HAP-1 (cell line): Measurements from ENCODE around the gene B4GALNT1.
"Not testable (repeated sequence)": the region's sequence is repeated elsewhere in the genome, so short reads cannot be mapped to it uniquely, and the experiment has no call there.

Experiments used
- DNase-seq, 2 experiments: peaks; one replicate each; pipeline ENCODE4 v3.0.0-alpha.2; 2016 to 2020; ENCODE audit warnings: low spot score in 2 of 2
- H3K27me3 ChIP-seq: fragments of 250-450 bp; sonication (Bioruptor Pico); 2 replicates; pipeline ENCODE4 v1.5.1; 2020; ENCODE audit warnings: low read depth, mild to moderate bottlenecking, moderate library complexity
- H3K36me3 ChIP-seq: fragments of 250-450 bp; sonication (Bioruptor Pico); replicated peaks from 2 replicates; pipeline ENCODE4 v1.5.1; 2020; ENCODE audit warnings: mild to moderate bottlenecking
- H3K4me1 ChIP-seq: fragments of 250-450 bp; sonication (Bioruptor Pico); 2 replicates; pipeline ENCODE4 v1.5.1; 2020; ENCODE audit warnings: mild to moderate bottlenecking
- H3K4me3 ChIP-seq: fragments of 250-450 bp; sonication (Bioruptor Pico); 2 replicates; pipeline ENCODE4 v1.5.1; 2020; ENCODE audit warnings: mild to moderate bottlenecking, moderate library complexity
- H3K9me3 ChIP-seq: fragments of 250-450 bp; sonication (Bioruptor Pico); 2 replicates; pipeline ENCODE4 v1.5.1; 2020; ENCODE audit warnings: mild to moderate bottlenecking, moderate library complexity
- in situ Hi-C: fragments of 300-500 bp; cut with MboI; formaldehyde crosslinking; loops from 3 replicates; pipeline ENCODE4 v1.14.3; 2020; ENCODE audit warnings: low sequenced_read_pairs, inconsistent platforms, mixed read lengths

The B4GALNT1 gene

DNA sequence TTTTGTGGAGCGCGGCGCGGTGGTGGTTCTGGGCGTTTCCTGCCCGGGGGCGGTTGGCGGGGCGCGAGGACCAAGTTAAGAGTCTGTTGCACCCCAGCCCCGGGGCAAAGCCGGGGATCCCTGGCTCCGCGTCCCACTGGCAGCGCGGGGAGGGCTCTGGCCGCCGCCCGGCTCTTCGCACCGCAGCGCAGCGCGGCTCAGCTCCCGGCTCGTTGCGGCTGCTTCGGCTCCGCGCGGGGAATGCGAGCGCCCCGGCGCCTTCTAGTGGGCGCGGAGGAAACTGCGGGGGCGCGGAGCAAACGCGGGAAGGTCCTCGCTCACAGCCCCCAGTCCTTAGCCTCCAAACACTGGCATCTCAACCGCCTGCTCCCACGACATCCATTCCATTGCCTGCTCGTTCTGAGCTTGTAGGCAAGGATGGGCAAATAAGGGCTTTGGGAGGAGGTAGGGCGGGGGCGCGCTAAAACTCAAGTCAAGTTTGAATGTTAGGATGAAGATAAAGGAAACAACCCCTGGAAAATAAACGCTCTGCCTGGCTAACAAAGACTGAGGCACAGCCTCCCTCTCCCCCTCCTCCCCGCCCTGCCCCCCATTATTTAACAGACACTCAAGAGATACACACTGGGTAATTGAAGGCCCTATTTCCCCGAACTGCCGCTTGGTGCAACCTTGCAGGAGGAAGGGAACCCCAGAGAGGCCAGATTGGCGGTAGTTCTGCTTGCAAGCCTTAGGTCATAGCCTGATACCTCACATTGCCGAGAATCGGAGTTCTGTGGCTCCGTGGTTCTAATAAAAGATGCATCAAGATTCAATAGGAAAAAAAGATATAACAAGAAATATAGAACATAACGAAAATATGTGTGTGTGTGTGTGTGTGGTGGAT is at the start of gene B4GALNT1:
TSS of gene B4GALNT1 (minus strand) at position 244 of the 883 bp plus-strand sequence. CDS start 1,069 bp downstream, outside the sequence.
- peak; percentile 73 to 83 for DNase-seq
- H3K27me3 ChIP-seq = no peaks in the 10 kb centered on the region
- H3K9me3 ChIP-seq = no peaks in the 10 kb centered on the region
- peaks cover 5% of the 10 kb centered on the region for H3K36me3 ChIP-seq
- peak within 1 kb of the TSS; percentile 69 for H3K4me3 ChIP-seq
- peaks cover 11% of the 10 kb centered on the region for H3K4me1 ChIP-seq
- in situ Hi-C loops = no loop called here

DNA sequence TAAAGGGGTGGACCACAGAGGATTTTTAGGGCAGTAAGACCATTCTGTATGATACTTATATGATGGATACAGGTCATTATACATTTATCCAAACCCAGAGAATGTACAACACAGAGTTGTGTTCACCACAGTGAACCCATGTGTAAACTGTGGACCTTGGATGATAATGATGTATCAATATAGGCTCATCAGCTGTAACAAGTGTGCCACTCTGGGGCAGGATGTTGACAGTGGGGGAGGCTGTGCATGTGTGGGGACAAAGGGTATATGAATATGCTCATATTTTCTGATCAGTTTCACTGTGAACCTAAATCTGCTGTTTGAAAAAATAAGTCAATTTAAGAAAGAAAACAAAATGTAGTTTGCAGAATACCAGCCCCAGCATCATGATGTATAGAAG is 46.7 kb upstream of the B4GALNT1 start:
- H3K4me1 ChIP-seq = no peaks in the 10 kb centered on the region
- in situ Hi-C loops = no loop called here
- no peaks in the 10 kb centered on the region for H3K36me3 ChIP-seq
- H3K4me3 ChIP-seq = no peak overlapping the region
- no peaks in the 10 kb centered on the region for H3K27me3 ChIP-seq
- H3K9me3 ChIP-seq = no peaks in the 10 kb centered on the region
- no peak for DNase-seq

DNA sequence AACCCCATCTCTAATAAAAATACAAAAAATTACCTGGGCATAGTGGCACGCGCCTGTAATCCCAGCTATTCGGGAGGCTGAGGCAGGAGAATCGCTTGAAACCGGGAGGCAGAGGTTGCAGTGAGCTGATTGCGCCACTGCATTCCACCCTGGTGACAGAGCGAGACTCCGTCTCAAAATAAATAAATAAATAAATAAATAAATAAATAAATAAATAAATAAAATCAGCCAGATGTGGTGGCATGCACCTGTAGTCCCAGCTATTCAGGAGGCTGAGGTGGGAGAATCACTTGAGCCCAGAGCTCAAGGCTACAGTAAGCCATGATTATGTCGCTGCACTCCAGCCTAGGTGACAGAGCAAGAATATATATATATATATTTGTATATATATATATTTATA is 44.9 kb upstream of the B4GALNT1 start:
- H3K36me3 ChIP-seq, H3K9me3 ChIP-seq, DNase-seq, H3K27me3 ChIP-seq, in situ Hi-C loops, H3K4me3 ChIP-seq, H3K4me1 ChIP-seq: not testable (repeated sequence)

DNA sequence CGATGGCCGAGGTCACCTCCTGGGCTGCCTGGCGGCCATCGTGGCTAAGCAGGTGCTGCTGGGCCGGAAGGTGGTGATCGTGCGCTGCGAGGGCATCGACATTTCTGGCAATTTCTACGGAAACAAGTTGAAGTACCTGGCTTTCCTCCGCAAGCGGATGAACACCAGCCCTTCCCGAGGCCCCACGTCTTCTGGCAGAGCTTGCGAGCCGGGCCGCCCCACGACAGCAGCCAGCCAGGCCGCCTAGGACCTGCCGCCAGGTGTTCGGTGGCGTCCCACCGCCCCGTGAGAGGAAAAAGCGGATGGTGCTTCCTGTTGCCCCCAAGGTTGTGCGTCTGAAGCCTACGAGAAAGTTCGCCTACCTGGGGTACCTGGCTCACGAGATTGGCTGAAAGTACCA is 41.7 kb upstream of the B4GALNT1 start:
- no peak for DNase-seq
- no peaks in the 10 kb centered on the region for H3K9me3 ChIP-seq
- H3K4me1 ChIP-seq = no peaks in the 10 kb centered on the region
- H3K27me3 ChIP-seq = no peaks in the 10 kb centered on the region
- no peaks in the 10 kb centered on the region for H3K36me3 ChIP-seq
- H3K4me3 ChIP-seq = no peak overlapping the region
- in situ Hi-C loops = no loop called here

DNA sequence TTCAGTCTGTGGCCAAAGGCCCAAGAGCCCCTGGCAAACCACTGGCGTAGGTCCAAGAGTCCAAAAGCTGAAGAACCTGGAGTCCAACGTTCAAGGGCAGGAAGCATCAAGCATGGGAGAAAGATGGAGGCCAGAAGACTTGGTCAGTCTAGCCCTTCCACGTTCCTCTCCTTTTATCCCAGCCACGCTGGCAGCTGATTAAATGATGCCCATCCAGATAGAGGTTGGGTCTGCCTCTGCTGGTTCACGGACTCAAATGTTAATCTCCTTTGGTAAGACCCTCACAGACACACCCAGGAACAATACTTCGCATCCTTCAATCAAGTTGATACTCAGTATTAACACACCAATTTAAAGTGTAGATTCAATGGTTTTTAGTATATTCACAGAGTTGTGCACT is 39.8 kb upstream of the B4GALNT1 start:
- no peaks in the 10 kb centered on the region for H3K4me1 ChIP-seq
- no peak for DNase-seq
- no peaks in the 10 kb centered on the region for H3K27me3 ChIP-seq
- in situ Hi-C loops = no loop called here
- no peaks in the 10 kb centered on the region for H3K9me3 ChIP-seq
- no peak overlapping the region for H3K4me3 ChIP-seq
- H3K36me3 ChIP-seq = no peaks in the 10 kb centered on the region

DNA sequence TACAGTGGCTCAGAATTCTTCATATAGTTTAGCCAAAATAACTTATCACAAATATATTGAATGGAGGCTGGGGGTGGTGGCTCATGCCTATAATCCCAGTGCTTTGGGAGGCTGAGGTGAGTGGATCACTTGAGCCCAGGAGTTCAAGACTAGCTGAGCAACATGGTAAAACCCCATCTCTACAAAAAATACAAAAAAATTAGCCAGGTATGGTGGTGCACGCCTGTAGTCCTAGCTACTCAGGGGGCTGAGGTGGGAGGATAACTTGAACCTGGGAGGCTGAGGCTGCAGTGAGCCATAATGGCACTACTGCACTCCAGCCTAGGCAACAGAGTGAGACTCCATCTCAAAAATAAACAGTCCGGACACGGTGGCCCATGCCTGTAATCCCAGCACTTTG is 38.8 kb upstream of the B4GALNT1 start:
- H3K4me1 ChIP-seq, in situ Hi-C loops, DNase-seq, H3K27me3 ChIP-seq, H3K4me3 ChIP-seq, H3K36me3 ChIP-seq, H3K9me3 ChIP-seq: not testable (repeated sequence)

DNA sequence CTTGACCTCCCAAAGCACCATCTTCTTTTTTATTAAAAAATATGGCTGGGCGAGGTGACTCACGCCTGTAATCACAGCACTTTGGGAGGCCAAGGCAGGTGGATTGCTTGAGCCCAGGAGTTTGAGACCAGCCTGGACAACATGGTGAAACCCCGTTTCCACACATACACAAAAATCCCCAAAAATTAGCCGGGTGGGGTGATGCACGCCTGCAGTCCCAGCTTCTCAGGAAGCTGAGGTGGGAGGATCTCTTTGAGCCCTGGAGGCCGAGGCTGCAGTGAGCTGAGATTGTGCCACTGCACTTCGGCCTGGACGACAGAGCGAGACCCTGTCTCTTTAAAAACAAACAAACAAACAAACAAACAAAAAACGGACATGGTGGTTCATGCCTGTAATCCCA is 36.7 kb upstream of the B4GALNT1 start:
- H3K4me1 ChIP-seq, in situ Hi-C loops, H3K4me3 ChIP-seq, H3K36me3 ChIP-seq, H3K27me3 ChIP-seq, DNase-seq, H3K9me3 ChIP-seq: not testable (repeated sequence)

DNA sequence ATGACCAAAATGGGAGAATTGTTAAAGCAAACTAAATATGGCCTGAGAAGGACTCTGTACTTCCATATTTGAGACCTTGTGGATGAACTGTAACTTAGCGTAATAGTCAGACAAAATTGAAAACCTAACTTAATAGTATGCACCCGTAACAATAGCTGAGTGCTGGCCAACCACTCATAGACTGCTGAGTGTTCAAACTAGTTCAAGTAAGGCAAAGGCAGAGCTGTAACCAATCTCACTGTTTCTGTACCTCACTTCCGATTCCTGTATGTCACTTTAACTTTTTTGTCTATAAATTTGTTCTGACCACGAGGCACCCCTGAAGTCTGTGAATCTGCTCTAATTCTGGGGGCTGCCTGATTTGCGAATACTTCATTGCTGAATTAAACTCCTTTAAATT is 33.9 kb upstream of the B4GALNT1 start:
- in situ Hi-C loops = no loop called here
- DNase-seq = no peak
- no peak overlapping the region for H3K4me3 ChIP-seq
- H3K27me3 ChIP-seq = no peaks in the 10 kb centered on the region
- H3K4me1 ChIP-seq = no peaks in the 10 kb centered on the region
- no peaks in the 10 kb centered on the region; the same call in 1 of the 2 replicates for H3K9me3 ChIP-seq
- H3K36me3 ChIP-seq = no peaks in the 10 kb centered on the region

DNA sequence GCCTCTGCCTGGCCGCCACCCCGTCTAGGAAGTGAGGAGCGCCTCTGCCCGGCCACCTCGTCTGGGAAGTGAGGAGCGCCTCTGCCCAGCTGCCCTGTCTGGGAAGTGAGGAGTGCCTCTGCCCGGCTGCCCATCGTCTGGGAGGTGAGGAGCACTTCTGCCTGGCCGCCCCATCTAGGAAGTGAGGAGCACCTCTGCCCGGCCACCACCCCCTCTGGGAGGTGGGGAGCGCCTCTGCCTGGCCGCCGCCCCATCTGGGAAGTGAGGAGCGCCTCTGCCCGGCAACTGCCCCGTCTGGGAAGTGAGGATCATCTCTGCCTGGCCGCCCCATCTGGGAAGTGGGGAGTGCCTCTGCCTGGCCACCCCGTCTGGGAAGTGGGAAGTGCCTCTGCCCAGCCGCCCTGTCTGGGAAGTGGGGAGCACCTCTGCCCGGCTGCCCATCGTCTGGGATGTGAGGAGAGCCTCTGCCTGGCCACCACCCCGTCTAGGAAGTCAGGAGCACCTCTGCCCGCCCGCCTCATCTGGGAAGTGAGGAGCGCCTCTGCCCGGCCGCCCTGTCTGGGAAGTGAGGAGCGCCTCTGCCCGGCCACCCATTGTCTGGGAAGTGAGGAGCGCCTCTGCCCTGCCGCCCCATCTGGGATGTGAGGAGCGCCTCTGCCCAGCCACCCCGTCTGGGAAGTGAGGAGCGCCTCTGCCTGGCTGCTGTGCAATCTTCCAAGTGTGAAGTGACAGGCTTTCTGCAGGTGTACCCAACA is 32.2 kb upstream of the B4GALNT1 start:
- H3K9me3 ChIP-seq = peaks cover 14% of the 10 kb centered on the region
- in situ Hi-C loops, H3K4me3 ChIP-seq, DNase-seq, H3K4me1 ChIP-seq, H3K36me3 ChIP-seq, H3K27me3 ChIP-seq: not testable (repeated sequence)

DNA sequence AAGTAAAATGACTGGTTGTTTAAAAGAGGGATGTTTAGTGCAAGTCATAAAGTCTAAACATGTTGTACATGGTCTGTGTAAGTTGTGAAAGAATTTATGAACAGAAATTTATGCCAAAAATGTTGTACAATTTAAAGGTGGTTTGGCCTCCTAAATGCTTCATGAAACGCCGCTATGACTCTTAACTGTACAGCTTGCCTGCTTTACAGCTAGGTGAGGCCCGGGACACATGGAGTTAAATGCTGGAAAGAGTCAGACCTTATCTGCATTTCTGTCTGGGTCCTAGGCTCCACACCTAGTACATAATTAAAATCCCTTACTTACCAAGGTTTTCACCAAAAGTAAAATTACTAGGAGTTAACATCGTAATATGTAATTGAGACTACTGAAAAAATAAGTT is 28.4 kb upstream of the B4GALNT1 start:
- H3K36me3 ChIP-seq = no peaks in the 10 kb centered on the region
- in situ Hi-C loops = no loop called here
- H3K4me3 ChIP-seq = no peak overlapping the region
- H3K4me1 ChIP-seq = no peaks in the 10 kb centered on the region
- H3K27me3 ChIP-seq = no peaks in the 10 kb centered on the region
- DNase-seq = no peak
- H3K9me3 ChIP-seq = peaks cover 14% of the 10 kb centered on the region

DNA sequence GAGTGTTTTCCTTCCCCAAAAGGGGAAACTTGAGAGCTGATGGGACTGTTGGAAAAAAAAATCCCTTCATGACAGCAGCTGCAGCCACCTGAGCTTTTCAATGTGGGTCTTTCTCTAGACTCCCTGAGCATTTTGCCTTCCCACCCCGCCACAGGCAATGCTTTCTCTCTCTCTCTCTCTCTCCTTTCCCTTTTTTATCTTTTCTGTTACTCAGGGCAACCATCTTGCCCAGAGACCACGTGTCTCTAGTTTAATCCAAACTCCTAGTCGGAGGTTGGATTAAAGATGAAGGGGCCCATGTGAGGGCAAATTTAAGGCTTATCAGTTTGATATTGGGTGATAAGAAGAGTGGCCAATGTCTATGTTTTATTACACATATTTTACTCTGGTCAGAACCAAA is 25.9 kb upstream of the B4GALNT1 start:
- no peak for DNase-seq
- H3K36me3 ChIP-seq = no peaks in the 10 kb centered on the region
- no peaks in the 10 kb centered on the region for H3K27me3 ChIP-seq
- no peak overlapping the region for H3K4me3 ChIP-seq
- in situ Hi-C loops = no loop called here
- H3K4me1 ChIP-seq = no peaks in the 10 kb centered on the region
- H3K9me3 ChIP-seq = peaks cover 14% of the 10 kb centered on the region

DNA sequence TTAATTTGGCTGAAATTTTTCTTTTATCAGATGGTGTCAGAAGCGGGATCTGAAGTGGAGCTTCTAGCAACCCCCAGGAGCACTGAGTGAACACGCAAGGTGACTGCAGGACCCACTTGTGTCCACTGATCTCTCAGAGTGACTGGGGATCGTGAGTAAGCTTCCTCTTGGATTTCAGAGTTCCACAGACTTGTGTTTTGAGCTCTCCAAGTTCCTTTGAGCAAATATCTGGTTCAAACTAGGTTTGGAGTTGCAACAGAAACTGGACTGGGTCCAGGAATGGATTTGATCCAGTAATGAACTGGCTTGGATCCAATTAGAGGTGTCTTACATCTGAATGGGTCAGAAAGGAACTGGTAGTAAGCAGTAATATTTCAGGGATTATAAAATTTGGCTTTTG is 24.7 kb upstream of the B4GALNT1 start:
- Histone ChIP-seq H3K36me3 (no peaks in the 10 kb centered on the region), H3K4me3 (no peak overlapping the region), H3K4me1 (no peaks in the 10 kb centered on the region), H3K9me3 (peaks cover 14% of the 10 kb centered on the region), H3K27me3 (no peaks in the 10 kb centered on the region)
- in situ Hi-C loops = no loop called here
- no peak for DNase-seq

DNA sequence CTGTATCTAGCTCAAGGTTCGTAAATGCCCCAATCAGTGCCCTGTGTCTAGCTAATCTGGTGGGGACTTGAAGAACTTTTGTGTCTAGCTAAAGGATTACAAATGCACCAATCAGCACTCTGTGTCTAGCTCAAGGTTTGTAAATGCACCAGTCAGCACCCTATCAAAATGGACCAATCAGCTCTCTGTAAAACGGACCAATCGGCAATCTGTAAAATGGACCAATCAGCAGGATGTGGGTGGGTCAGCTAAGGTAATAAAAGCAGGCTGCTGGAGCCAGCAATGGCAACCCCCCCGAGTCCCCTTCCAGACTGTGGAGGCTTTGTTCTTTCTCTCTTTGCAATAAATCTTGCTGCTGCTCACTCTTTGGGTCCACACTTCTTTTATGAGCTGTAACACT is 23.4 kb upstream of the B4GALNT1 start:
- in situ Hi-C loops, H3K9me3 ChIP-seq, DNase-seq, H3K4me1 ChIP-seq, H3K4me3 ChIP-seq, H3K36me3 ChIP-seq, H3K27me3 ChIP-seq: not testable (repeated sequence)

DNA sequence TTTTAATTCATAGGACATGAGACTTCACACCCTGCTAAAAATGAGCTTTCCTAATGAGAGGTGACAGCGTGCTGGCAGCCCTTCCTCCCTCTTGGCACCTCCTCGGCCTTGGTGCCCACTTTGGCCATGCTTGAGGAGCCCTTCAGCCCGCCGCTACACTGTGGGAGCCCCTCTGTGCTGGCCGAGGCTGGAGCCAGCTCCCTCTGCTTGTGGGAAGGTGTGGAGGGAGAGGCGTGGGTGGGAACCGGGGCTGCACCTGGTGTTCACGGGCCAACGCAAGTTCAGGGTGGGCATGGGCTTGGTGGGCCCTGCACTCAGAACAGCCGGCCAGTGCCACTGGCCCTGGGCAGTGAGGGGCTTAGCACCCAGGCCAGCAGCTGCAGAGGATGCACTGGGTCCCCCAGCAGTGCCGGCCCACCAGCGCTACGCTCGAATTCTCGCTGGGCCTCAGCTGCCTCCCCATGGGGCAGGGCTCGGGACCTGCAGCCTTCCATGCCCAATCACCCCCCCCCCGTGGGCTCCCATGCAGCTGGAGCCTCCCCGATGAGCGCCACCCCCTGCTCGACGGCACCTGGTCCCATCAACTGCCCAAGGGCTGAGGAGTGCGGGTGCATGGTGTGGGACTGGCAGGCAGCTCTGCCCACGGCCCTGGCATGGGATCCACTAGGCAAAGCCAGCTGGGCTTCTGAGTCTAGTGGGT is 22.7 kb upstream of the B4GALNT1 start:
- no peak for DNase-seq
- Histone ChIP-seq H3K9me3 (peaks cover 4% of the 10 kb centered on the region), H3K4me1 (no peaks in the 10 kb centered on the region), H3K27me3 (no peaks in the 10 kb centered on the region), H3K36me3 (no peaks in the 10 kb centered on the region), H3K4me3 (no peak overlapping the region)
- in situ Hi-C loops = no loop called here
